ENCODE data around the gene STK40. TPM values are rescaled to one million over a fixed set of nuclear protein-coding genes. Genes with fewer than 3 reads are reported as not detected.

Gene STK40
- total and polyA plus RNA-seq, 2 experiments from 2014 or later, result 8.1 to 20.2 TPM

DNA sequence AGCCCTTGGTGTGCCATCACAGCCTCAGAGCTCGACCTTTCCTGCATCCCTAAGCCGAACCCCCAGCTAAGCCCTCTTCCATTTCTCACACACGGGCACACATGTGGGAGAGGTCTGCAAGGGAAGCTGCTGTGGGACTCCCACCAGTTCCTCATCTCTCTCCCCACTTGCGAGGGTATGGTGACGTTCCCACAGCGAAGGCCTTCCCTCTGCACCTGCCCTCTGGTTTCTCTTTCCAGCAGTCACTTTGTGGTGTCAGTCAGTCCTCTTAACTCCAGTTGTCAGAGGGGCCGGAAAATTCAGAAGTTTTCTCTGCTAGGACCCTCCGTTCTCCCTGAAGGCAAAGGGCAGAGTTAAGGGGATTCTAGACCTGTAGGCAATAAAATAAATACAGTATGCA lies 5.5 kb upstream of the STK40 start:
- ATAC-seq, result no peak
- Mint-ChIP-seq H3K27ac (peak overlapping the region; percentile 82), H3K4me1 (peaks cover 22% of the 10 kb centered on the region), H3K27me3 (ENCODE audit: insufficient read depth, low read depth, poor library complexity) (peaks cover 11% of the 10 kb centered on the region), H3K4me3 (no peak overlapping the region), H3K9me3 (no peaks in the 10 kb centered on the region), H3K36me3 (ENCODE audit: low read depth) (peaks cover 40% of the 10 kb centered on the region)
- peaks cover 12% of the 10 kb centered on the region; the same call in 1 of the 2 replicates for H3F3A ChIP-seq (replicated peaks; ENCODE audit: low read depth)
- TF ChIP-seq ETS1 (IDR thresholded peaks at IDR 0.05) (no peak), ZNF462 (CRISPR knock-in tag; IDR thresholded peaks at IDR 0.05) (no peak), EZH2 (IDR thresholded peaks at IDR 0.05; ENCODE audit: low read depth, unreplicated experiment) (no peak), POLR2AphosphoS5 (IDR thresholded peaks at IDR 0.05; ENCODE audit: low read depth) (no peak), JUNB (IDR thresholded peaks at IDR 0.05; ENCODE audit: unreplicated experiment) (no peak), REST (IDR thresholded peaks at IDR 0.05; ENCODE audit: unreplicated experiment) (no peak), ZNF331 (CRISPR knock-in tag; IDR thresholded peaks at IDR 0.05; ENCODE audit: low read depth) (no peak), CREB1 (CRISPR knock-in tag; IDR thresholded peaks at IDR 0.05; ENCODE audit: low read depth) (no peak), CTCF (conservative IDR thresholded peaks at IDR 0.05; ENCODE audit: low read depth in 2 of 2) (no peak), STAT1 (IDR thresholded peaks at IDR 0.05; ENCODE audit: unreplicated experiment) (no peak), ZNF114 (CRISPR knock-in tag; IDR thresholded peaks at IDR 0.05) (no peak), EZH2phosphoT487 (IDR thresholded peaks at IDR 0.05; ENCODE audit: unreplicated experiment) (no peak), NANOG (IDR thresholded peaks at IDR 0.05; ENCODE audit: borderline replicate concordance) (no peak)
- no peaks in the 10 kb centered on the region for H3K27me3 ChIP-seq (ENCODE audit: insufficient read depth)
- no peak overlapping the region for H3K27ac ChIP-seq (ENCODE audit: low read depth)
- H3K36me3 ChIP-seq (ENCODE audit: insufficient read depth), result no peaks in the 10 kb centered on the region; the same call in 1 of the 2 replicates
- H3K4me1 ChIP-seq (ENCODE audit: insufficient read depth), result peaks cover 9% of the 10 kb centered on the region
- no peaks in the 10 kb centered on the region for H4K20me1 ChIP-seq (replicated peaks; ENCODE audit: insufficient read depth)
- H3K79me2 ChIP-seq (replicated peaks; ENCODE audit: insufficient read depth), result peaks cover 9% of the 10 kb centered on the region; the same call in 1 of the 2 replicates
- H3K9me2 ChIP-seq (ENCODE audit: insufficient read depth), result no peaks in the 10 kb centered on the region
- DNase-seq (ENCODE audit: low spot score), result no peak
- H2AFZ ChIP-seq, result no peak overlapping the region
- no peak overlapping the region for H3K4me3 ChIP-seq
- H3K4me2 ChIP-seq, result no peak overlapping the region
